ENCODE results near the gene RNF34.
"Not testable (repeated sequence)": the region's sequence is repeated elsewhere in the genome, so short reads cannot be mapped to it uniquely, and the experiment has no call there.

RNF34 gene

GRCh38 chr12:121376754-121377697 lies 22.9 kb upstream of the RNF34 start:
- no peak for TF ChIP-seq CTCF (IDR thresholded peaks at IDR 0.05; ENCODE audit: low read depth, low read length)
- no peak for DNase-seq (ENCODE audit: extremely low read depth, low read depth)

- TF ChIP-seq CTCF (IDR thresholded peaks at IDR 0.05; ENCODE audit: low read depth, low read length), result no peak
- no peak for DNase-seq (ENCODE audit: extremely low read depth, low read depth)
Measured at GRCh38 chr12:121378736-121379135, 21.2 kb upstream of the RNF34 start.

GRCh38 chr12:121379945-121380344 lies 20.0 kb upstream of the RNF34 start:
- no peak for TF ChIP-seq CTCF (IDR thresholded peaks at IDR 0.05; ENCODE audit: low read depth, low read length)
- DNase-seq (ENCODE audit: extremely low read depth, low read depth), result no peak

GRCh38 chr12:121383601-121384021 lies 16.3 kb upstream of the RNF34 start:
- no peak for TF ChIP-seq CTCF (IDR thresholded peaks at IDR 0.05; ENCODE audit: low read depth, low read length)
- no peak for DNase-seq (ENCODE audit: extremely low read depth, low read depth)

GRCh38 chr12:121384891-121385290 lies 15.0 kb upstream of the RNF34 start:
- not testable (repeated sequence) for DNase-seq (ENCODE audit: extremely low read depth, low read depth)

- TF ChIP-seq CTCF (IDR thresholded peaks at IDR 0.05; ENCODE audit: low read depth, low read length), result no peak
- DNase-seq (ENCODE audit: extremely low read depth, low read depth), result no peak
Measured at GRCh38 chr12:121388421-121388981, 11.4 kb upstream of the RNF34 start.

- no peak for TF ChIP-seq CTCF (IDR thresholded peaks at IDR 0.05; ENCODE audit: low read depth, low read length)
- DNase-seq (ENCODE audit: extremely low read depth, low read depth), result no peak
Measured at GRCh38 chr12:121390856-121391255, 9.1 kb upstream of the RNF34 start.
